ENCODE data around the gene PROP1.
"Not testable (repeated sequence)": the region's sequence is repeated elsewhere in the genome, so short reads cannot be mapped to it uniquely, and the experiment has no call there.

Gene PROP1

GRCh38 chr5:177982072-177982727, 13.8 kb downstream of the PROP1 start:
- no peak for DNase-seq (ENCODE audit: low read depth)

GRCh38 chr5:177981296-177982071, 14.6 kb downstream of the PROP1 start:
- no peak for DNase-seq (ENCODE audit: low read depth)

- no peak for DNase-seq (ENCODE audit: low read depth)
These were observed 15.3 kb downstream of the PROP1 start for GRCh38 chr5:177980743-177981151.

GRCh38 chr5:177977600-177977999, 18.4 kb downstream of the PROP1 start:
- DNase-seq (ENCODE audit: low read depth) = not testable (repeated sequence)

DNA sequence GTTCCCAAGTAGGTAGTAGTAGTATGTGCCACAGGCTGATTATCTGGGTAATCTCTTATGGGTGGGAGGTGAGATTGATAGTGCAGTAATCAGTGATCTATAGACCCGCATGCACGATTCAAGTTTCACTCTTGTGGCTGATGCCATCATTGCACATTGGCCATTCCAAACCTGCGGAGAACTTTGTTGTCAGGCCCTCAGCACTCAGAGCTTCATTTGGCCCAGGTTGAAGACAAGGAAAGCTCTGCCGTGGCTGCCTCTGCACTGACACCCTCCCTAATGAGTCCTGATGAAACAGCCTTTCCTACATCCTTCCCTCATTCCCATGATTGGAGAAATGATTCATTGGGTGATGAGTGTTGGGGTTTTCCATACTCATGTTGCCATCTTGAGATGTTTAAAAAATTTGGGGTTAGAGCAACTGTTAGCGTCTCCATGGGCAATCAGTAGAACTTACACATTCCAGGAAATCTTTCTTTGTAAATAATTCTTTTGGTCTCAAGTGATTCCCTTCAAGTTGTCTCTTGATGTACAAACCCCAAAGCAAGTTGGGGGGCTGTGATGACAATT, 22.9 kb downstream of the PROP1 start:
- no peak for DNase-seq (ENCODE audit: low read depth)

DNA sequence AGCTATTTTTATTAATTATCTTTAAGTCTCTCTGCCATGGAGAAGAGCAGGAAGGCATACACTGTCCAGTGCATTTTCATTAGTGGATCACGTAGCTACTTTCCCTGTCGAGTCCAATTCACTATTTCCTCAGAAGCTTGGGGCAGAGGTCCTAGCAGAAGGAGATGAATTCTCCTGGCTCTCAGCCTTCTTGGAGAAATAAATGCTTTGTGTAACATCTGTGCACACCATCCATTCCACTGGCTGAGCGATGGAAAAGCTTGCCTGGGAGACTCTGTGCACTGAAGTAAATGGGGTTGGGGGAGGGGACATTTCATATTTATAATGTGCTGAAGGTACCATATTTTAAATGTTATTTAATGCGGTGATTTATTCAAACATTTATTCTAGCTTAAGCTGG, 23.4 kb downstream of the PROP1 start:
- no peak for DNase-seq (ENCODE audit: low read depth)

- DNase-seq (ENCODE audit: low read depth) = not testable (repeated sequence)
These were observed 24.0 kb downstream of the PROP1 start for GRCh38 chr5:177972014-177972413.

DNA sequence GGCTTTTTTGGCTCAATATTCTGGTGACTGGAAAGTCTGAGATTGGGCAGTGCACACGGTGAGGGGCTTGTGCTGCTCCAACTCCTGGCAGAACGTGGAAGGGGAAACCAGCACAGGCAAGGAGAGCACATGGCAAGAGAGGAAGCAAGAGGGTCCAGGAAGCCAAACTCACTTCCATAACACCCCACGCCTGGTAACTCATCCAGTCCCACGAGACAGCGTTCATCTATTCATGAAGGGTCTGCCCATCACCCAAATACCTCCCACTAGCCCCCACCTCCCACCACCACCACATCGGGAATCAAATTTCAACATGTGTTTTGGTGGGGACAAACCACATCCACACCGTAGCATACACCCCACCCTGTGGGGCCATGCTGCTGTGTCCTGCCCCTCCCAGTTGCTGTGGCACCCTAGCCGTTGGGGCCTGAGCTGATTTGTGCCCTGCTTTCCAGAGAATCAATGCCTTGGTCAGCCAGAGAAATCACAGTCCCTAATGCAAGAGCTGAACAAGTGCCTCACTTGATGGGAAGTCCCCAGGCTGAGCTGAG, 27.3 kb downstream of the PROP1 start:
- DNase-seq (ENCODE audit: low read depth) = no peak

- DNase-seq (ENCODE audit: low read depth) = no peak
These were observed 28.7 kb downstream of the PROP1 start for GRCh38 chr5:177967221-177967887.

- no peak for DNase-seq (ENCODE audit: low read depth)
These were observed 29.2 kb downstream of the PROP1 start for GRCh38 chr5:177966839-177967166.

DNA sequence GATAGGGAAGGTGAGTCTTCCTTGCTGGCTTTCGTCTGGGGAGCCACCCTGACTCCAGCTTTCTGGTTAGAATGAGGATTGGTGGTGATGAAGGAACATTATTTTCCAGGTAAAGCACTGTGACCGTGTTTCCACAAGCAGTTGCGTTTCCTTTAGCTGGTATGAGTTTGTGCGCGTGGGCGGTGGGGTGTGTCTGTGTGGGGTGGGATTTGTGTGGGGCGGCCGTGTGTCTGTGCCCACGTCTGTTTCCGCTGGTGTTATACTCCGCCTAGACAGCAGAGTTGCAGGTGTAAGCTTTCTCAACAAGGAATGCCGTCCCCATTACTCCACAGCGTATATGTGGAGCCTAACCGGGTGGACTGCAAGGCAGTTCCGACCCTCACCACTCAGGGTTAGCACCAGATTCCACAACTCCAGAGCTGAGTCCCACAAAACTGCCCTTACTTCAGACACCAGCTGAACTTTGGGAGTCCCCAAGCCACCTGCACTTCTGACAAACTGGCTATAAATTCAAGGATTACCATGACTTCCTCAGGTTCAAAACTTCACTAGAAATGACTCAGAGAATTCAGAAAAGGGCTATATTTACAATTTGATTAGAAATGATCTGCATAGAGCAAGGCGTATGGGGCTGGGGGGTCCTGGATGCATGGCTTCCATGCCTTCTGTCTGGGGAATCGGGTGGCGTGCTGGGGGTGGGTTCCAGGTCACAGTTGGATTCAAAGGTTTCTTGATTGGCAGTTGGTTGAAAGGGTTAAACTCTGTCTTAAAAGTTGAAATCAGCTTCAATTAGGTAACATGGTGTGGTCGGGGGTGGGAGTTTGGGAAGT, 29.8 kb downstream of the PROP1 start:
- DNase-seq (ENCODE audit: low read depth) = no peak

DNA sequence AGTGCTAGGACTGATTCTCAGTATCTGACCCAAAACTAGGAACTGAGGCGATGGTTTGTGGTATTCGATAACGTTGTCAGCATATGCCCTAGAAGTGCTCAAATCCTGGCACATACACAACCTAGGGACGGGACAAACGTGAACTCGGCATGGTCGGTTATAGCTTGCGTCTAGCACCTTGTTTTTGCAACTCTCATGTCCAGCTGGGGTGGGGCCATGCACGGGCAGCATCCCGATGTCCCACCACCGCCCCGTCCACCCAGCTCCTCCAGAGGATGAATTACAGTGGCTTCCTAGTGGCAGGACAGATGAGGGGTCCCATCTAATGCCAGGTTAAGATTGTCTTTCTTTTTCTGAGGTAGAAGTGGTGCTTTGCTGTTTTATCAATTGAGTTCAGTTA, 31.6 kb downstream of the PROP1 start:
- DNase-seq (ENCODE audit: low read depth) = no peak

- no peak for DNase-seq (ENCODE audit: low read depth)
These were observed 32.1 kb downstream of the PROP1 start for GRCh38 chr5:177963966-177964365.

- DNase-seq (ENCODE audit: low read depth) = no peak
These were observed 36.7 kb downstream of the PROP1 start for GRCh38 chr5:177959315-177959714.

- DNase-seq (ENCODE audit: low read depth) = no peak
These were observed 37.3 kb downstream of the PROP1 start for GRCh38 chr5:177958696-177959095.

DNA sequence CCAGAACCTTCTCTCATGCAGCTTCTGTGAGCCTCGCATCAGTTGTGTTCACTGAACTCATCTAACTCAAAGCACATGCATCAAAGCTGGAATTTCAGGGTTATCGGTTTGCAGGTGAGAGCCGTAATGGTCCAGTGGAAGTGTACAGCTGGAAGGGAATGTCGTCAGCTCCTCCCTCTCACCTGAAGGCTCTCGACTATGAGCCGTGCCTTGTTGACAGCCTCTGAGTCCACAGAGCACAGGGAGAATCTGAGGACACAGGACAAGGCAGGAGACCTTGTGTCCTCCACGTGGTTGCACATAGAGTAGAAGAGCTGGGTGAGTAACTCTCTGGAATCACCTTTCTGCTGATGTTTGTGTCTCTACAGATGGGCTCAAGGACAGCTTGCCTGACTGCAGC, 38.8 kb downstream of the PROP1 start:
- DNase-seq (ENCODE audit: low read depth) = no peak

GRCh38 chr5:177953101-177953500, 42.9 kb downstream of the PROP1 start:
- not testable (repeated sequence) for DNase-seq (ENCODE audit: low read depth)

GRCh38 chr5:177949656-177950055, 46.4 kb downstream of the PROP1 start:
- not testable (repeated sequence) for DNase-seq (ENCODE audit: low read depth)

DNA sequence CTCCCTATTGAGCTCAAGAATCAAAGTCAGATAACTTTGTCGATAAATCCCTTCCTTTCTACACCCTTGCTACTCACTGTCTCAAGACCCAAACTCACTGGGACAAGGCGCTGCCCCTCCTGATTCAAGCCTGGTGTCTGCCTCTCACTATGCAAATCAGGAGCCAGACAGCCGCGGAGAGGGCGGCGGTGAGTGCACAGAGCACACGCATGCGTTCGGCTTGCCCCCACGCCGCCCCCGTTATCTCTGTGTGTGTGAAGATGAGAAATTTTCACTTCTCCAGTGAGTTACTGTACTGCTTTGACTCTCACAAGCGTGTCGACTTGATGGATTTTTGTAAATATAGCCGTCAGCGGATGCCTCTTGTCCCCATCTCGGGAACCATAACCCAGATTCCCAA, 47.0 kb downstream of the PROP1 start:
- not testable (repeated sequence) for DNase-seq (ENCODE audit: low read depth)

- not testable (repeated sequence) for DNase-seq (ENCODE audit: low read depth)
These were observed 48.1 kb downstream of the PROP1 start for GRCh38 chr5:177947912-177948311.

DNA sequence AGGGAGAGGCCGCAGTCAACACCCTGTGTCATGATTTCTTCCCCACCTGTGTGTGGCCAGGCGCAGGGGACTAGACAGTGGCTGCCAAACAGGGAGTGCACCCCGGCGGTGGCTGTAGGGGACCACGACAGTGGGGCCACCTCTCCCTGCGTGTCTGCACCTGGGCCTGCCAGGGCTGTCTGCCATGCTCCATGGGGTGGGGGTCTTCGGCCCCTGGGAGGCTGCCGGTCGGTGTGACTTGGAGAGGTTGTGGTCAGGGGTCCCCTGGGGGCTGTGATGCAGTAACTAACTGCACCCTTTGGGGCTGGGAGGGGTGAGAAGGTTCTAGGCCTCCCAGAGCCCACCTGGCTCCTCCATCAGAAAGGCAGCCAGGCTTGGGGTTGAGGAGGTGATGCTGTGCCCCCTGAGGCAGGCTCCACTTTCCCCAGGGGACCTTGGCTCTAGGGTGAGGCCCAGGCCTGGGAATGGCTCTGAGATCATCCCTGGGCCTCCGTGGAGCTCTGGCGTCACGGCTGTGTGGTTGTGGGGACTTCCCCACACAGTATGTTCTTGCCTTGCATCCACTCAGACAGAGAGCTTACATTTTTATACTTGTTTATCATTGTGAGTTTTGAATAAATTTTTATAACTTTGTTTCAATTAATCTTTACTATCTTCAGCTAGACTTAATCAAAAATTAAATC, 50.3 kb downstream of the PROP1 start:
- not testable (repeated sequence) for DNase-seq (ENCODE audit: low read depth)

Measured in activated gamma-delta T cell treated with anti-CD3 and anti-CD28 coated beads, Interleukin-2, amount 50 U/mL, for 16 hours (primary cell).